CD4-positive, alpha-beta T cell treated with Interleukin-2 at 100 ng/mL for 4 hours (primary cell): ENCODE data around the gene FAT2.

Experiments
- DNase-seq: peaks from one replicate; pipeline ENCODE4 v3.0.0-alpha.2; 2020; ENCODE audit warnings: low spot score

The FAT2 gene

DNA sequence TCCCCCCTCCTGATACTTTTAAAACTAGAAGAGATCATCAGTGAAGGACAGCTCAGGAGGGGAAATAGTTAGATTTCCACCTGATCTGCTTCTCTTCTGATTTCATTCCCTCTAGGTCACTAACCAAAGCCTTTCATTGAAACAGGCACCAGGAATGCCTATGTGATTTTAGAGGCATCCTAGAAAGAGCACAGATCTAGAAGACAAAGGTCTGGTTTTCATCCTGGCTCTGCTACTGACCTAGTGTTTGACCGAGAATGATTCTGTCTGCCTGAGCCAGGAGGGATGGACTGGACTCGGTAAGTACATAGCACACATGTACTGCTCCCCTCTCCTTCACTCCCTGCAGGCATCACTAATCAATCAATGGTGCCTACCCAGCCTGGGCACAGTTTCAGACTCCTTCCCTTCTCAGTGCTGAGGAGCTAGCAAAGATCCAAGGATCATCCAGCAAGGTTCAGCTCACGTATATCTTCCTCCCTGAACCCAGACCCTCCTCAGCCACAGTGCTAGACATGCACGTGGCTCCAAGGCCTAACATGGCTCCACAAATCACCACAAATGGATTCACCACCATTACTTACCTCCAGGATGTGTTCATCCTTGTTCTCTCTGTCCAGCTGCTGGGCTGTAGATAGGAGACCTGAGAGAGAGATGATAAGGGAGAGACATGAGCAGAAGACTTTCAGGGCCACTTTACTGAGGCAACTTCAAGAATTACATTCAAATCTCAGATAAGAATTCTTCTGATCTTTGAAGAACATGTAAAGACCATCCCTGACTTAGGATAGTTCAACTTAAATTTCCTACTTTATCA lies 35.2 kb downstream of the FAT2 start:
- DNase-seq, result no peak

DNA sequence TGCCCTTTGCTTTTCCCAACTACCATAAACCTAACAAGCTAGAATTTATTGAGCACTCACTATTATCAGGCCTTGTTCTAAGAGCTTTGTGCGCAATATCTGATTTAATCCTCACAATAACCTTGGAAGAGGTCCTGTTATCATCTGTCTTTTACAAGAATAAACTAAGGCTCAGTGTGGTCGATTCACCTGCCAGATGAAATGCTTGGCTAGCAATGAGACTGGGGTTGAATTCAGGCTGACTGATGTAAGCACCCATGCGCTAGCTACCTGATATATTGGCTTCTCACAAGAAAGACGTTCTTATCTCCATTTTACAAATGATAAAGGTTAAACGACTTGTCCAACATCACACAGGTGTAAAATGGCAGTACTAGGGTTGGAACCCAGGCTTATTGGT lies 37.4 kb downstream of the FAT2 start:
- DNase-seq, result no peak

DNA sequence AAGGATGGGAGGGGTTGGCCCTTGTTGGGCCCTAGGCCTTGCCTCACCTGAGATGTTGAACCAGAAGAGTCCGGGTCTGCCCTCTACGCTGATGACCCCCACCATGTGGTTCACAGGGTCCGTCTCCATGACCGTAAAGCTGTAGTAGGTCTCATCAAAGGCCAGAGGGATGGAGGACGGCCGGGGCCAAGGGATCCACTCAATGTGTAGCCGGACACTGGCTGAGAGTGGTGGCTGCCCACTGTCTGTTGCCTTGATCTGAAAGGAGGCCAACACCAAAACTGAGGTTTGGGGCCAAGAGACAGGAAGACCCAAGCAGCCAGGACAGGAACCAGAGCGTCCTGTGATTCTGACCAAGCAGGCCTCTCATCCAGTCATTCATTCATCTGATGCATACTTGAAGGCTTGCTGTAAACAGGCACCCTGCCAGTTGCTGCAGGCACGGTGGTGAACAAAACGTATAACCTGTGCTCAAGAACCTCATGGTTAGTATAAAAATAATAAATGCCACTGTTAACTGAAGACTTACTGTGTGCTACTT lies 37.9 kb downstream of the FAT2 start:
- DNase-seq, result no peak

DNA sequence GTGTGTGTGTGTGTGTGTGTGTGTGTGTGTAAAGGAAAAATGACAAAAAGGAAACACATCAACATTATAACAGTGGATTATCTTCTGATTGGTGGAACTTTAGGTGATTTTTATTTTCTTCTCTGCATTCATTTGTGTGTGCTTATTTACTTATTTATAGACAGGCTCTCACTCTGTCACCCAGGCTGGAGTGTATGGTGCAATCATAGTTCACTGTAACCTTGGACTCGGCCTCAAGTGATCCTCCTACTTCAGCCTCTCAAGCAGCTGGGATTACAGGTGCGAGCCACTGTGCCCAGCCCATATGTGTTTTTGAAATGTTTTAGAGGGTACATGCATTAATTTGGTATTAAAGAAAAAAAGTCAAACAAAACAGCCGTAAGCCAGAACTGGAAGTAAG lies 39.1 kb downstream of the FAT2 start:
- DNase-seq, result no peak

DNA sequence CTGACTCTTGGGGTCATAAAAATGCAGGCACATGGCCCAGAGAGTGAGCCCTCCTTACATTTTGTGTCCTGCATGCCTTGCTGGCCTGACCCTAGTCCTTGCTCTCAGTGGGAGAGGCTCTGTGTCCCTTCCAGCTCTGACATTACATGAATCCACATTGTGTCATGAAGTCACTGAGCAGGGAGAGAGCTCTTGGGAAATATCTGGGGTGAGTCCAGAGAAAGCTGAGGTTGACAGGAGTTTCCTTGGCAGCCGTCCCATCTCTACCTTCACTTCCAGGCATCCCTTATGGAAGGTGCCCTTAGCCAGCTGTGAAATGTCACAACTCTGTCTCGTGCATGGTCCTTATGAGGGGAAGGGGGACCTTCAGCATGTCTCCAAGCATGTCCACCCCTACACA lies 41.0 kb downstream of the FAT2 start:
- DNase-seq, result no peak

DNA sequence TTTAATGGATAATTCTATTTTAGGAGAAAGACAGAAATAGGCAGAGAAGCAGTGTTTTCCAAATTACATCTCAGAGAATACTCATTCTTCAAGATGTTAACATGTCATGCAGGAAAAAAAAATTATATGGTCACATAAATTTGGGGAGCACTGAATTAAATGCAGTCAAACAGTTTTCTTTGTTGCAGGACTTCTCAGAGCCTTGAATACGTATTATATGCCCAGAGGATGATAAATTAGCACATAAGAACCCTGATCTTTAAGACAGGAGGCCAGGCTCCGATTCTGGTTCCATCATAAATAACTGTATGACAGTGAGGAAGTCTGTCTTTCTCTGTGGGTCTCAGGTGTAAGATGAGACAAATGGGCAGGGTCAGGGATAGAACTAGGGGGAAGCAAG lies 41.4 kb downstream of the FAT2 start:
- no peak for DNase-seq

DNA sequence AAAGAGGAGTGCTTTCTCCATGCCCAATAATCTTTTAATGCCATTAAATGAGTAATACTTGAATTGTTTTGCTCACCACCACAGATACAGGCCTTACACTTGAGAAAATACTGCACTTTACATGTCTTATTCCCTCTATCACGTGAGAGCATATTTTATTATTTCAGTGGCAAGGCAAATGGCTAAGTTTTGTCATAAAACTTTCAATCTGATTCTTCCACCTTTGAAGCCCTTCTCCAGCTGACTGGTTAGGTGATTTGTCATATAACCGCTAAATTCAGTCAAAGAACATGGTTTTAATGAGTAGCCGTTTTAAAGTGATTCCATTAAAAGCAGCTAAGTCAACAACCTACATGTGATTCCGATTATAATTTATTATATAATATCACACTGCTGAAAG lies 43.8 kb downstream of the FAT2 start:
- DNase-seq, result no peak

DNA sequence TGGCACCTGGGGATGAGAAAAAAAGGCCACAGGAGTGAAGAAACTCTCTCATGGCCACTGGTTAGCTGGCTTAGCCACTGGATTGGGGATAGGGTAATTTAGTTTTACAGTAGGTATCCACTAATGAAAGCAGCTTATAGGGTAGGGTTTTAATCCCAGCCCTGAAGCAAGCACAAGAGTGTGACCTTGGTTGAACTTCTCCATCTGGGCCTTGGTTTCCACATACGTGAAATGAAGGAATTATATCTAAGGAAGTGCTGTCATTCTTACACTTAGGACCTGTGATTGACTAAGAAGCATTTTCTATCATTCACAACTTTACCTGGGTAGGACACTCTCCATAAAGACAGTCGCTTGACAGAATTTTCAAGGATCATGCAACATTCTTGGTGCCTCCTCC lies 49.6 kb downstream of the FAT2 start:
- no peak for DNase-seq
